Tibial nerve (tissue), 4 donors: Measurements from ENCODE around the gene ADI1.
A peak's percentile ranks its signal among the peaks of the same experiment; 100 is the strongest.

ENCODE experiments used
- EP300 ChIP-seq, 2 donors: sonication (generic); formaldehyde crosslinking; IDR thresholded peaks; one replicate each; pipeline ENCODE4 v1.6.1; 2017; ENCODE audit warnings: antibody characterized with exemption in 2 of 2, mild to moderate bottlenecking in 1 of 2
- POLR2A ChIP-seq, 2 donors: fragments of 450-650 bp; IDR thresholded peaks; one replicate each; pipeline ENCODE4 v1.6.1; 2017; ENCODE audit warnings: antibody characterized with exemption in 2 of 2, mild to moderate bottlenecking in 2 of 2, moderate library complexity in 2 of 2
- TF ChIP-seq, protein P1 (sequence below), 5 experiments: fragments of 200-600 bp in 3 of 5; fragments of 450-650 bp in 2 of 5; sonication (generic) in 3 of 5; IDR thresholded peaks; one replicate each; pipeline ENCODE4 v1.5.1; 2016 to 2019; ENCODE audit warnings: antibody characterized with exemption in 5 of 5, mild to moderate bottlenecking in 3 of 5, moderate library complexity in 2 of 5

DNA sequence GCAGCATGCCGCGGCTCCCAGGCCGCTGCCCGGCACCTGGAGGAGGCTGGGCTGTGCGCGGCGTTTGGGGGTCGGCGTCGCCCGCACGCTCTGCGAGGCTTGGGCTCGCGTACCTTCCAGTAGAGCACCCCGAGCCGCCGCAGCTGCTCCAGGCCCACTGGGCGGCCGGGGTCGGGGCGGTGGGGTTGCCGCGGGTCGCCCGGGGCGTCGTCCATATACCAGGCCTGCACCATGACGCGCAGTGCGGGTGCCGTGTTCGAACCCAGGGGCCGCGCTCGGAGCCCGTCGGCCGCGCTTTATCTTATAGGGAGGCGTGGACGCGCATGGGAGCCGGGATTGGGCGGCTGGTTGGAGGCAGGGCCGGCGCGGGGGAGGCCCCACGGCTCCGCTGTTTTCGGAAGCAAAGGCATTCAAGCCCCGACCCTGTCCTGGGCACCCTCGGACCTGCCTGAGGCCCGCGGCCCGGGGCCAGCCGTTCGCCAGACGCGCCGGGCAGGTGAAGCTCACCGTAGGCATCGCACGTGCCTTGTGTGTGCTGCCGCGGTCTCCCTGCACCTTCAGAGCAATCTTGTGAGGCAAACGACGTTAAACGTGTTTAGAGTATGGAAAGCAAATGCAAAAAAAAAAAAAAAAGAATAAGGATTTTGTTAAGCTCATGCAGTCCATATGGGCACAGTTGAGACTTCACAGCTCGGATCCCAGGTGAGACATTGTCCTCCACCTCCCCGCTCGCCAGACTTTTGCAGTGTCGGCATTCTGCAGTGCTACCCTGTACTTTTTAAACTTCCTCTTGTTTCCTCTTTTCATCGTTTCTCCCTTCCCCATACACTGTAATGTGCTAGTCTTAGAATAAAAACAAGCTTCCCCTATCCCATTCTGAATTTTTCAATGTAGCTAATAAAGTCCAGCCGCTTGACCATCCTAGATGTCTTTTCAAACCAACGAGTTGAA is at the start of gene ADI1:
- TF ChIP-seq, protein P1, sequence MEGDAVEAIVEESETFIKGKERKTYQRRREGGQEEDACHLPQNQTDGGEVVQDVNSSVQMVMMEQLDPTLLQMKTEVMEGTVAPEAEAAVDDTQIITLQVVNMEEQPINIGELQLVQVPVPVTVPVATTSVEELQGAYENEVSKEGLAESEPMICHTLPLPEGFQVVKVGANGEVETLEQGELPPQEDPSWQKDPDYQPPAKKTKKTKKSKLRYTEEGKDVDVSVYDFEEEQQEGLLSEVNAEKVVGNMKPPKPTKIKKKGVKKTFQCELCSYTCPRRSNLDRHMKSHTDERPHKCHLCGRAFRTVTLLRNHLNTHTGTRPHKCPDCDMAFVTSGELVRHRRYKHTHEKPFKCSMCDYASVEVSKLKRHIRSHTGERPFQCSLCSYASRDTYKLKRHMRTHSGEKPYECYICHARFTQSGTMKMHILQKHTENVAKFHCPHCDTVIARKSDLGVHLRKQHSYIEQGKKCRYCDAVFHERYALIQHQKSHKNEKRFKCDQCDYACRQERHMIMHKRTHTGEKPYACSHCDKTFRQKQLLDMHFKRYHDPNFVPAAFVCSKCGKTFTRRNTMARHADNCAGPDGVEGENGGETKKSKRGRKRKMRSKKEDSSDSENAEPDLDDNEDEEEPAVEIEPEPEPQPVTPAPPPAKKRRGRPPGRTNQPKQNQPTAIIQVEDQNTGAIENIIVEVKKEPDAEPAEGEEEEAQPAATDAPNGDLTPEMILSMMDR (IDR thresholded peaks at IDR 0.05) = peak in 1 of 5 experiments; percentile 5
- TF ChIP-seq POLR2A (IDR thresholded peaks at IDR 0.05) (peak; percentile 52 to 81), EP300 (IDR thresholded peaks at IDR 0.05) (peak; percentile 6 to 75)
